Measurements from ENCODE around the gene PMPCA. TPM values are rescaled to one million over a fixed set of nuclear protein-coding genes. Genes with fewer than 3 reads are reported as not detected.

PMPCA gene
- total RNA-seq, 4 donors from 2014 or later = 29.2 to 64.4 (median 33.6) TPM

GRCh38 chr9:136374183-136374575 lies 36.3 kb upstream of the PMPCA start:
- no peak for DNase-seq (ENCODE audit: low spot score)
- no peak for ATAC-seq (ENCODE audit: low FRiP score)
- TF ChIP-seq, protein P1, sequence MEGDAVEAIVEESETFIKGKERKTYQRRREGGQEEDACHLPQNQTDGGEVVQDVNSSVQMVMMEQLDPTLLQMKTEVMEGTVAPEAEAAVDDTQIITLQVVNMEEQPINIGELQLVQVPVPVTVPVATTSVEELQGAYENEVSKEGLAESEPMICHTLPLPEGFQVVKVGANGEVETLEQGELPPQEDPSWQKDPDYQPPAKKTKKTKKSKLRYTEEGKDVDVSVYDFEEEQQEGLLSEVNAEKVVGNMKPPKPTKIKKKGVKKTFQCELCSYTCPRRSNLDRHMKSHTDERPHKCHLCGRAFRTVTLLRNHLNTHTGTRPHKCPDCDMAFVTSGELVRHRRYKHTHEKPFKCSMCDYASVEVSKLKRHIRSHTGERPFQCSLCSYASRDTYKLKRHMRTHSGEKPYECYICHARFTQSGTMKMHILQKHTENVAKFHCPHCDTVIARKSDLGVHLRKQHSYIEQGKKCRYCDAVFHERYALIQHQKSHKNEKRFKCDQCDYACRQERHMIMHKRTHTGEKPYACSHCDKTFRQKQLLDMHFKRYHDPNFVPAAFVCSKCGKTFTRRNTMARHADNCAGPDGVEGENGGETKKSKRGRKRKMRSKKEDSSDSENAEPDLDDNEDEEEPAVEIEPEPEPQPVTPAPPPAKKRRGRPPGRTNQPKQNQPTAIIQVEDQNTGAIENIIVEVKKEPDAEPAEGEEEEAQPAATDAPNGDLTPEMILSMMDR (IDR thresholded peaks at IDR 0.05) = no peak

GRCh38 chr9:136375096-136375495 lies 35.4 kb upstream of the PMPCA start:
- DNase-seq (ENCODE audit: low spot score) (no peak), ATAC-seq (ENCODE audit: low FRiP score) (no peak)
- TF ChIP-seq, protein P1 (IDR thresholded peaks at IDR 0.05) = no peak

GRCh38 chr9:136376457-136376856 lies 34.0 kb upstream of the PMPCA start:
- no peak for ATAC-seq (ENCODE audit: low FRiP score)

DNA sequence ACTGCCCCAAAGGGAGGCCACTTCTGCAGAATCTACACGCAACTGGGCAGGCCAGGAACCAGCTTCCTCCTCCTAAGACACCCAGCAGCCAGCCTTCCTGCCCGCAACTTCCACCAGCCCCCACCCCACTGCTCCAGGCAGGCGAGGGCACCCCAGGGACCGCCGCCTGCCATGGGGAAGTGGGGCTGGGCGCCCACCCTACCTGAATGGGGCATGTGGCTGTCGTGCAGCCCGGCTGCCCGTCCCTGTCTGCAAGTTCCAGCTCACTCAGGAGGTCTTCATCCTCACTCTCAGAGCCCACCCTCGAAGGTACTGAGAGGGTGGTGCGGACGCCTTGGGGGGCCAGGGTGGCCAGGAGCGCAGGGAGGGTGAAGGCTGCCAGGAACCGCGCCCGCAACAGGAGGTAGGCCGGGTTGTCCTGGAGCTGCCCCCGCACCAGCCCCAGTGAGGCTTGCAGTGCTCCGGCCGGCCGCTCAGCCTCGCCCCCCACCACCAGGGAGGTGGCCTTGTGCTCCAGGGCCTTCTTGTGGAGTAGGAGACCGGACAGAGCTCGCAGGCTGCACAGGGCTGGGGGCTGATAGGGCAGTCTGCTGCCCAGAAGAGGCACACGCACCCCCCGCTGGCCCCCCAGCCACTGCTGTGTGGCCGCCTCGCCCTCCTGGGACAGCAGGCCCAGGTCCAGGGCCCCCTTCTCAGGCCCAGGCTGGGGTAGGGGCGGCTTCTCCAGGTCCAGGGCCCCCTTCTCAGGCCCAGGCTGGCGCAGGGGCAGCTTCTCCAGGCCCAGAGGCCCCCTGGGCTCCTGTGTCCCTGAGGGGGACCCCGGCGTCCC lies 32.9 kb upstream of the PMPCA start:
- ATAC-seq (ENCODE audit: low FRiP score) = no peak
- TF ChIP-seq, protein P1 (IDR thresholded peaks at IDR 0.05) = no peak
- DNase-seq (ENCODE audit: low spot score) = no peak

More at GRCh38 chr9:136376457-136376856, 34.0 kb upstream of the PMPCA start:
- no peak for DNase-seq (ENCODE audit: low spot score)
- TF ChIP-seq, protein P1 (IDR thresholded peaks at IDR 0.05) = no peak

DNA sequence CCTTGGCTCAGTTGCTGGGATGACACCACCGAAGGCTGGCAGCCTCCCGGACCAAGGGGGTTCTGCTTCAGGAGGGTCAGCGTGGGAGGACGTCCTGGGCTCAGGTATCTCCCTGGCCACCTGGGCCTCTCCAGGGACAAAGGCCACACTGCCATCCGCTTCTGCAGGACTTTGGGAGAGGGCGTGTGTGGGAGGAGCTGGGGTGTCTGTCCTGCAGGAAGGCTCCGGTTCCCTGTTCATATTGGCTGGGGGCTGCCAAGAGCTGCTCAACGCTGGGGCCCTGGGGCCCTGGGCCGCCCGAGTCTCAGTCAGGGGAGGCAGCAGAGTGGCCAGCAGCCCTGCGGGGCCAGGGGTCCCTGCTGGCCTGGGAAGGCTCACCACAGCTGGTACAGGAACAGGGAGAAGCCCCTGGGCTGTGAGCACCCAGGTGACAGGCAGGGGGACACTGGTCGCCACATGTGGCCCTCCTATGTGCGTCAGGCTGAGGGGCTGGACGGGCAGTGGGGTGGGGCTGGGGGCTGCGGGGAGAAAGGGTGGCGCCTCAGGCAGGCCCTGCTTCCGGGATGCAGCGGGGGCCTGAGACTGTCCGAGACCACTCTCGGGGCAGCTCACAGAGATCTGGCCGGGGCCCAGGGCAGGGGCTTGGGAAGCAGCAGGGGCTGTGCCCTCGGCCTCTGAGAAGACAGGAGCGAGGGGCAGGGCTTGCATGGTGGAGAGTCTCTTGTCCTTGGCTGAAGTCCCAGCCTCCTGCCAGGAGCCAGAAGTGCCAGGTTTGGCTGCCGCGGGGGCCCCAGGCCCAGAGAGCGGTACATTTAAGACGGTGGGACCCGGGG lies 32.1 kb upstream of the PMPCA start:
- TF ChIP-seq, protein P1 (IDR thresholded peaks at IDR 0.05) = no peak
- no peak for DNase-seq (ENCODE audit: low spot score)
- ATAC-seq (ENCODE audit: low FRiP score) = no peak

DNA sequence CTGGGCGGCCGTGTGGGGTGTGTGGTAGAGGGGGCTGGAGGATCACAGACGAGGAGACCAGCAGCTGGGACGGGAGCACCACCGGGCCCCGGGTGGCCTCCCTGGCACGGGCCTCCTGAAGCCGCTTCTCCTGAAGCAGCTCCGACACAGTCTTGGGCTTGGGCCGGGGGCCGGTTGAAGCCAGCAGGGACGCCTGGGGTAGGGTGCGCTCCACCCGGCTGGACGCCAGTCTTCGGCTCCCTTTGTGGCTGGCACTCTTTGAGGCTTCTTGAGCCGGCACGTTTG lies 31.5 kb upstream of the PMPCA start:
- ATAC-seq (ENCODE audit: low FRiP score) = no peak
- TF ChIP-seq, protein P1 (IDR thresholded peaks at IDR 0.05) = no peak
- no peak for DNase-seq (ENCODE audit: low spot score)
